ENCODE results near the gene TTBK1. TPM values are rescaled to one million over a fixed set of nuclear protein-coding genes. Genes with fewer than 3 reads are reported as not detected.

The TTBK1 gene
- total RNA-seq, 1 donor = under 0.01 TPM

DNA sequence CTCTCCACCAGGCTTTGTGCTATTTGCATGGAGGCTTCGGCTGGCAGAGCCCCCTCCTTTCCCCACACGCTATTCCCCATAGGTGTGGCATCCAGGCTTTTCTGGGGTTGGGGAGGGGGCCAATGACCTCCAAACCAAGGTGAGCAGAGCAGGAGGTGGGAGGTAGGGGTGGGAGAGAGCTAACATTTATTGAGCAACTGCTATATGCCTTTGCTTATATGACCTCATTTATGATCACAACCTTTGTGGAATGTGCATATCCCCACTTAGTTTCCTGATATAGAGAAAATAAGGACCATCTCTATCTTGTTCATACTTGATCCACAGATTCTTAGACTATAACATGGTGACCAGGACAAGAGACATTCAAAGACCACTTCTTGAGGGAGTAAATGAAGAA, 37.0 kb downstream of the TTBK1 start:
- Histone ChIP-seq H3K27me3 (ENCODE audit: insufficient read depth, low read length) (peaks cover 16% of the 10 kb centered on the region), H3K4me3 (ENCODE audit: low read length) (no peak overlapping the region), H3K4me1 (ENCODE audit: insufficient read depth, low read length) (peaks cover 14% of the 10 kb centered on the region), H3K9me3 (ENCODE audit: low read depth, low read length) (no peaks in the 10 kb centered on the region)

DNA sequence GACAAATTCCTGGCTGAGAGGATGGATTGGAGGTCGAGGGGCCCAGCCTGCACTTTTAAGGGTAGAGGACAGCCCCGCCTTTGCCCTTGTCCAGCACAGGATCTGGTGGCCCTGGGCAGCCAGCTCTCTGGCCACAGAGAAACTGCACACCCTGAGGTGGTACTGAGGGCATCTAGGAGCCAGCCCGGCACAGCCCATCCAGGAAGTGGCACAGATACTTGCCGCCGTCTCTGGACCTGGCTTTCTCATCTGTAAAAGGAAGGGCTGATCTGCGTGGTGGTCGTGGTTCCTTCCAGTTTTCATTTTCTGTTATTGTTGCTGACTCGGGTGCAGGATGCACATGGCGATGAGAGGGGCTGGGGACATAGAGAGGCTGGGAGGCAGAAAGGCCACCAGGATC, 38.8 kb downstream of the TTBK1 start:
- peaks cover 7% of the 10 kb centered on the region for H3K27me3 ChIP-seq (ENCODE audit: insufficient read depth, low read length)
- H3K4me3 ChIP-seq (ENCODE audit: low read length) = no peak overlapping the region
- no peaks in the 10 kb centered on the region for H3K9me3 ChIP-seq (ENCODE audit: low read depth, low read length)
- H3K4me1 ChIP-seq (ENCODE audit: insufficient read depth, low read length) = no peaks in the 10 kb centered on the region

DNA sequence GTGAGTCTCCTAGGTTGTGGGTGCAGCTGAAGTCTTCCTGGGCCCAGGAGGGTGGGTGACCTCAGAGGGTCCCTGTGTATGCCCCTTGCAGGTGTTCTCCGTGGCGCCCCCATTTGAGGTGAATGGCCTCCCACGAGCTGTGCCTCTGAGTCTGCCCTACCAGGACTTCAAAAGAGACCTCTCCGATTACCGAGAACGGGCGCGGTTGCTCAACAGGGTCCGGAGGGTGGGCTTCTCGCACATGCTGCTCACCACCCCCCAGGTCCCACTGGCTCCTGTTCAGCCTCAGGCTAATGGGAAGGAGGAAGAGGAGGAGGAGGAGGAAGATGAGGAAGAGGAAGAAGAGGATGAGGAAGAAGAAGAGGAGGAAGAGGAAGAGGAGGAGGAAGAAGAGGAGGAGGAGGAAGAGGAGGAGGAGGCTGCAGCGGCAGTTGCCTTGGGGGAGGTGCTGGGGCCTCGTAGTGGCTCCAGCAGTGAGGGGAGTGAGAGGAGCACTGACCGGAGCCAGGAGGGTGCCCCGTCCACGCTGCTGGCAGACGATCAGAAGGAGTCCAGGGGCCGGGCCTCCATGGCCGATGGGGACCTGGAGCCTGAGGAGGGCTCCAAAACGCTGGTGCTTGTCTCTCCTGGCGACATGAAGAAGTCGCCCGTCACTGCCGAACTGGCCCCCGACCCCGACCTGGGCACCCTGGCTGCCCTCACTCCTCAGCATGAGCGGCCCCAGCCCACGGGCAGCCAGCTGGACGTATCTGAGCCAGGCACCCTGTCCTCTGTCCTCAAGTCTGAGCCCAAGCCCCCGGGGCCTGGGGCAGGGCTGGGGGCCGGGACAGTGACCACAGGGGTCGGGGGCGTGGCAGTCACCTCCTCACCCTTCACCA, 39.6 kb downstream of the TTBK1 start:
- H3K4me3 ChIP-seq (ENCODE audit: low read length) = no peak overlapping the region
- H3K9me3 ChIP-seq (ENCODE audit: low read depth, low read length) = no peaks in the 10 kb centered on the region
- peaks cover 5% of the 10 kb centered on the region for H3K27me3 ChIP-seq (ENCODE audit: insufficient read depth, low read length)
- H3K4me1 ChIP-seq (ENCODE audit: insufficient read depth, low read length) = no peaks in the 10 kb centered on the region

DNA sequence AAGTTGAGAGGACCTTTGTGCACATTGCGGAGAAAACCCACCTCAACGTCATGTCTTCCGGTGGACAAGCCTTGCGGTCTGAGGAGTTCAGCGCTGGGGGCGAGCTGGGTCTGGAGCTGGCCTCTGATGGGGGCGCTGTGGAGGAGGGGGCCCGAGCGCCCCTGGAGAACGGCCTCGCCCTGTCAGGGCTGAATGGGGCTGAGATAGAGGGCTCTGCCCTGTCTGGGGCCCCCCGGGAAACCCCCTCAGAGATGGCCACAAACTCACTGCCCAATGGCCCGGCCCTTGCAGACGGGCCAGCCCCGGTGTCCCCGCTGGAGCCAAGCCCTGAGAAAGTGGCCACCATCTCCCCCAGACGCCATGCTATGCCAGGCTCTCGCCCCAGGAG, 40.2 kb downstream of the TTBK1 start:
- H3K27me3 ChIP-seq (ENCODE audit: insufficient read depth, low read length) = peaks cover 5% of the 10 kb centered on the region

DNA sequence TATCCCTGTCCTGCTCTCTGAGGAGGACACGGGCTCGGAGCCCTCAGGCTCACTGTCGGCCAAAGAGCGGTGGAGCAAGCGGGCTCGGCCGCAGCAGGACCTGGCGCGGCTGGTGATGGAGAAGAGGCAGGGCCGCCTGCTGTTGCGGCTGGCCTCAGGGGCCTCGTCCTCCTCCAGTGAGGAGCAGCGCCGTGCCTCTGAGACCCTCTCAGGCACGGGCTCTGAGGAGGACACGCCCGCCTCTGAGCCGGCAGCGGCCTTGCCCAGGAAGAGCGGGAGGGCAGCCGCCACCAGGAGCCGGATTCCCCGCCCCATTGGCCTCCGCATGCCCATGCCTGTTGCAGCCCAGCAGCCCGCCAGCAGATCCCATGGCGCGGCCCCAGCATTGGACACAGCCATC, 40.6 kb downstream of the TTBK1 start:
- Histone ChIP-seq H3K4me3 (ENCODE audit: low read length) (no peak overlapping the region), H3K27me3 (ENCODE audit: insufficient read depth, low read length) (peaks cover 5% of the 10 kb centered on the region), H3K4me1 (ENCODE audit: insufficient read depth, low read length) (no peaks in the 10 kb centered on the region), H3K9me3 (ENCODE audit: low read depth, low read length) (no peaks in the 10 kb centered on the region)

More for the DNA sequence above, 40.2 kb downstream of the TTBK1 start:
- Histone ChIP-seq H3K4me3 (ENCODE audit: low read length) (no peak overlapping the region), H3K9me3 (ENCODE audit: low read depth, low read length) (no peaks in the 10 kb centered on the region), H3K4me1 (ENCODE audit: insufficient read depth, low read length) (no peaks in the 10 kb centered on the region)

DNA sequence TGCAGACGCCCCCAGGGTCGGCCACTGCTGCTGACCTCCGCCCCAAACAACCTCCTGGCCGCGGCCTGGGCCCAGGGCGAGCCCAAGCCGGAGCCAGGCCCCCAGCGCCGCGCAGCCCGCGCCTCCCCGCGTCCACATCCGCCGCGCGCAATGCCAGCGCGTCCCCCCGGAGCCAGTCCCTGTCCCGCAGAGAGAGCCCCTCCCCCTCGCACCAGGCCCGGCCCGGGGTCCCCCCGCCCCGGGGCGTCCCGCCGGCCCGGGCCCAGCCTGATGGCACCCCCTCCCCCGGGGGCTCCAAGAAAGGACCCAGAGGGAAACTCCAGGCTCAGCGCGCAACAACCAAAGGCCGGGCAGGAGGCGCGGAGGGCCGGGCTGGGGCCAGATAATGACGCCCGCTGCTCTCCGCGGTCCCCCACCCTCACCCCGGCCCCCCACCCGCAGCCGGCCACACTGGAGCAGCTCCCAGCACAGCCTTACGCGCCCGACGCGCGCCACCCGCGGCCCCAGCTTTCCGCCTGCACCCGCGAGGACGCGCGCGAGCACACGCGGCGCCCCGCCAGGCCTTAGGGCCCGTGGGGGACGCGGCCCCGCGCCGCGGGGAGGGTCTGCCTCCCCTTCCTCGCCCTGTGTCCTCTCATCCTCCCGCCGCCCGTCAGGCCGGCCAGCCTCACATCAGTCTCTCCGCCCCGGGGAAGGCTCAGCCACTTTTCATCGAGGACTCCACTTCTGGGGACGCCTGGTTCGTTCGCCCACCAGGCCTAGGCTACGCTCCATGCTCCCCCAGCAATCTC, 41.9 kb downstream of the TTBK1 start:
- Histone ChIP-seq H3K4me3 (ENCODE audit: low read length) (no peak overlapping the region), H3K27me3 (ENCODE audit: insufficient read depth, low read length) (peaks cover 5% of the 10 kb centered on the region), H3K9me3 (ENCODE audit: low read depth, low read length) (no peaks in the 10 kb centered on the region), H3K4me1 (ENCODE audit: insufficient read depth, low read length) (no peaks in the 10 kb centered on the region)

DNA sequence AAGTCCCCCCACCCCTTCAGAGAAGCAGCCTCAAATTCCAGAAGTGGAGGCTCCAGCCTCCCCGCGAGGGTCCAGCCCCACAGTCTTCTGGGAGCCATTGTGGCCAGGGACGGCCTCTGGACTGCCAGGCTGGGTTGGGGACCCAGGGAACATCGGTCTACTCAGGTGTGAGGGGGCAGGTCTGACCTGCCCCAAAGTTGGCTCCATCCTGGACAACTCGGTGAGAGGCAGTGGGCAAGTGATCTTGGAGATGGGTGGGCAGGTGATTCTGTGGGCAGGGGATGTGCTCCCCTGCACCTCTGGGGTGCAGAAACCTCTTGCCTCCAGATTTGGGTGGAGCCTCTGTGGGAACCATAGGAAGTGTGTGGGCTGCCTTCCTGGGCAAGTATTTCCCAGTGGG, 42.6 kb downstream of the TTBK1 start:
- Histone ChIP-seq H3K4me1 (ENCODE audit: insufficient read depth, low read length) (no peaks in the 10 kb centered on the region), H3K4me3 (ENCODE audit: low read length) (no peak overlapping the region), H3K9me3 (ENCODE audit: low read depth, low read length) (no peaks in the 10 kb centered on the region), H3K27me3 (ENCODE audit: insufficient read depth, low read length) (peaks cover 5% of the 10 kb centered on the region)

DNA sequence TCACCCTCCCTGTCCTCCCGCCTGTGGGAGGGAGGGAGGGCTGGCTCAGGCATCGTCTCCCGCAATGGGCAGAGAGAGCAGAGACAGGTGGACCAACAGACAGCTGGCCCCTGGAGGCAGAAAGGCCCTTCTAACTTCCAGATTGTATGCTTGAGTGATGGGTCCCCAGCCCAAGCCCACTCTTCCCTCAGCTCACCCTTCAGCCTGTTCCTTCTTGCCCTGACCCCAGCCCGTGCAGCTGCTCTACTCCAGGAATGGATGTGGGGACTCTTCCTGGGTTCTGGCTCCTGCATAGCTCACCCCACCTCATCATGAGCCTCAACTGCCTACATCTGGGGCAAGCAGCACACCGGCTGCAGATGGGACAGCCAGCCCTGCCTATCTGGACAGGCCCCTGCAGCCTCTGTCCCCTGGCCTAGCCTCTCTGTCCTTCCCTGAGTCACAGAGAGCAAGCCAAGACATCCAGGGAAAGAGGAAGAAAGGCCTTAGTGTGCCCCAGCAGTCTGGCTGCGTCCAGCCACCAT, 43.2 kb downstream of the TTBK1 start:
- Histone ChIP-seq H3K27me3 (ENCODE audit: insufficient read depth, low read length) (peaks cover 5% of the 10 kb centered on the region), H3K4me3 (ENCODE audit: low read length) (no peak overlapping the region), H3K9me3 (ENCODE audit: low read depth, low read length) (no peaks in the 10 kb centered on the region), H3K4me1 (ENCODE audit: insufficient read depth, low read length) (no peaks in the 10 kb centered on the region)

DNA sequence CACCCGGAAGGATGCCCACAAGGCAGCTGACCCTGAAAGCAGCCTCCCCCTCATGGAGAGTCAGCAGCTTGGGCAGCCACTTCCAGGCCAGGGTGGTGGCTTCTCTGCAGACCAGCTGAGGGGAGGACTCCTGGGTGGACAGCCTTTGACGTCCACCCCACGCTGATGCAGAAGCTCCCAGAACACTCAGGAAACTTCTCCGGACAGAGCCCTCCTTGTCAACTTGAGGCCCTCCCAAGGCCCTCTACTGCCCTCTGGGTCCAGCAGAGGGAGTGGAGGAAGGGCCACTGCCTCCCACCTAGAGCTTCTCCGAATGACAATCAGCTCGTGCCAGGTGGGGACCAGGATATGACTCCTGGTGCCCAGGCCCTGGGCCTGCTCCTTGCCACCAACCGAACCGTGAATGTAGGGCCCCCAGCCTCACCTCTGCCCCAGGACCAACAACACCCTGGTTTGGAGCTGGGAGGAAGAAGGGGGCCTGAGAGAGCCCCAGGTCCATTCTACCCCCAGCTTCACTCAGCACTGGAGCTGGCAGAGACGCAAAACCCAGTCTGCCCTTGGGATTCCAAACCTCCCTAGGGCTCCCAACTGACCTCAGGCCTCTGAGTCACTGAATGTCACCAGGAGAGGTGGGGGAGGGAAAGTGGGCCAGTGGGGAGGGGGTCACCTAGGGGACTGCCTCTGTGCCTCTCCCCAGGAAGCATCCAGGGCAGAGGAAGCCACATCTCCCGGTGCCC, 43.9 kb downstream of the TTBK1 start:
- Histone ChIP-seq H3K9me3 (ENCODE audit: low read depth, low read length) (no peaks in the 10 kb centered on the region), H3K4me3 (ENCODE audit: low read length) (no peak overlapping the region), H3K27me3 (ENCODE audit: insufficient read depth, low read length) (peaks cover 5% of the 10 kb centered on the region), H3K4me1 (ENCODE audit: insufficient read depth, low read length) (no peaks in the 10 kb centered on the region)

DNA sequence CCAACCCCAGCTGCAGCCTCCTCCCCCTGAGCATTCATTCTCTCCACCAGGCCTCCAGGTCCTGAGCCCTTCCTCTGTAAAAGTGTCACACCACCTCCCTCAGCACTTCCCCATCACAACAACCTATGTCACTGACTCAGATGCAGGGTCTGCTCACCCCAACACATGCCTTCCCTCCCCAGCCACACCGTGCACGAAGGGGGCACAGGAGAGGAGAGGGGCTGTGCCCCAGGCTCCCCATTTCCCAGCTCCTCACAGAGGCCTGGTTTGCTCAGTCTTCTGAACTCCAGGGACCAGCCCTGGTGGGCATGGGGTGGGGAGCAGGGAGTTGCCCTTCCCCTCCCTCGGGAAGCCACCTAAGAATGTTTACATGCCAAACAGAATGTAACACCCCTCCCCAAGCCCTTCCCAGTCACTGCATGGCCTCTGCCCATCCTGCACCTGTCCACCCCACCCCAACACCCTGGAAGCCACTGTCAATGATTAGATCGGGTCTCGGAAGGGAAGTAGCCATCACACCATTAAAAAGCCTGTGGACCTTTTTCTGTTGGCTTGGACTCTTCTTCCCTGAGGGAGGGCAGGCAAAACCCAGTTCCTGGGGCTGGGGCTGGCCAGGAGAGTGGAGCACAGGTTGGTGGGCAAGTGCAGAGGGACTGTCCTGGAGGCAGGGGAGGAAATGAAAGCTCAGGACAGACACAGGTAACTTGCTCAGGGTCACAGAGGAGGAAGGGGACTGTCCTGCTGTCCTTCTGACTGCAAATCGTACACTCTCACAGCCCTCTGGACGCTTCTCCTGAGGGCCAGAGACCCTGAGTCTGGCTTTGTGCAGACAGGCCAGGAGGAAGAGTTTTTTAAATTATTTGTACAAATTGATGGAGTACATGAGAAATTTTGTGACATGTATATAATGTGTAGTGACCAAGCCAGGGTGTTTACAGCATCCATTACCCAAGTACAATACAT, 44.7 kb downstream of the TTBK1 start:
- no peaks in the 10 kb centered on the region for H3K4me1 ChIP-seq (ENCODE audit: insufficient read depth, low read length)
- no peak overlapping the region for H3K4me3 ChIP-seq (ENCODE audit: low read length)
- H3K9me3 ChIP-seq (ENCODE audit: low read depth, low read length) = no peaks in the 10 kb centered on the region
- H3K27me3 ChIP-seq (ENCODE audit: insufficient read depth, low read length) = peaks cover 5% of the 10 kb centered on the region

DNA sequence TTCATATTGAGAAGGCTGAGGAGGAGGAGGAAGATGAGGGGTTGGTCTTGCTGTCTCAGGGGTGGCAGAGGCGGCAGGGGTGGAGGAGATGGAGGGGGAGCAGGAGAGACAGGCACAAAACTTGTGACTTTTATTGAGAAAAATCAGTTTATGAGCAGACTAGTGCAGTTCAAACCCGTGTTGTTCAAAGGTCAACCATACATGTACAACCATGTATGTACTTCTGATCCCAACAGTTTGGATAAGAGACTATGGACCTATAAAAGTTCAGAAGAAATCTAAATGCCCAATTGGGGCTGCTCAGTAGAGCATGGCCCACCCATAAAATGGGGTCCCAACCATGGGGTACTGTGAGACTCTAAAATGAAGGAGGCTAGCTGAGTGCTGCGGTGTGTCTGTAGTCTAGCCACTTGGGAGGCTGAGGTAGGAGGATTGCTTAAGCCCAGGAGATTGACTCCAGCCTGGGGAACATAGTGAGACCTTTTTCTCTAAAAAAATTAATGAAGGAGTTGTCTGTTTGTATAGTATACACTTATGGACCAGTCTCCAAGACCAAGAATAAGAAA, 47.1 kb downstream of the TTBK1 start:
- Histone ChIP-seq H3K4me3 (ENCODE audit: low read length) (no peak overlapping the region), H3K9me3 (ENCODE audit: low read depth, low read length) (no peaks in the 10 kb centered on the region), H3K27me3 (ENCODE audit: insufficient read depth, low read length) (peaks cover 5% of the 10 kb centered on the region), H3K4me1 (ENCODE audit: insufficient read depth, low read length) (no peaks in the 10 kb centered on the region)

DNA sequence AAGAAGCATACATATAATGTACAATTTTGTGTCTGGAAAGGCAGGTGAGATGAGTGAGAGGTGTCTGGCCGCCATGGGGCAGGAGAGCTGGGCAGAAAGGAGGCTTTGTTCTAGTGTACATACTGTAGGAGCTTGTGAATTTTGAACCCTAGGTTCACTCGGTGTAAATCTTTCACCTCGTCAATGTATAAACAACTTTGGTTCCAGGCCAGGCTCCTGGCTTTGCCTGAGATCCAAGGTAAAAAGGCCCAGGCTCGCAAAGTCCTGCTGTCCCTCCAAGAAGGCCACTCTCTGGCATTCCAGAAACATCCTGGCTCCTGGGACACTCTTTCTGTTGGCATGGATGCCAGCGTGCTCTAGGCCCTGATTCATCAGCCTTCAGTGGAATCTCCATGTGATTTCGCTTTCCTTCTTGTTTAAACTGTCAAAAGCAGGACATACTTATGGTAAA, 47.6 kb downstream of the TTBK1 start:
- Histone ChIP-seq H3K4me3 (ENCODE audit: low read length) (no peak overlapping the region), H3K4me1 (ENCODE audit: insufficient read depth, low read length) (no peaks in the 10 kb centered on the region)

DNA sequence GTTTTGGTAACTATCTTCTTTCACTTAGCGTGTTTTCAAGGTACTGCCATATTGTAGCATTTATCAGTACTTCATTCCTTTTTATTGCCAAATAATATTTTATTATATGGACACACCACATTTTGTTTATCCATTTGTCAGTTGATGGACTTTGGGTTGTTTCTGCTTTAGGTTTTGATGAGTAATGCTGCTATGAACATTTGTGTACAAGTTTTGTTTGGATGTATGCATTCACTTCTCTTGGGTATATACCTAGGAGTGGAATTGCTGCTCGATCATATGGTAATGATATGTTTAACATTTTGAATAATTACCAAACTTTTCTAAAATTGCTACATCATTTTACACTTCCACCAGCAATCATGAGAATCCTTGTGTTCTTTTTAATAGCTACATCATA, 48.4 kb downstream of the TTBK1 start:
- Histone ChIP-seq H3K9me3 (ENCODE audit: low read depth, low read length) (no peaks in the 10 kb centered on the region), H3K27me3 (ENCODE audit: insufficient read depth, low read length) (no peaks in the 10 kb centered on the region), H3K4me3 (ENCODE audit: low read length) (no peak overlapping the region), H3K4me1 (ENCODE audit: insufficient read depth, low read length) (no peaks in the 10 kb centered on the region)

More for the DNA sequence above, 47.6 kb downstream of the TTBK1 start:
- Histone ChIP-seq H3K27me3 (ENCODE audit: insufficient read depth, low read length) (no peaks in the 10 kb centered on the region), H3K9me3 (ENCODE audit: low read depth, low read length) (no peaks in the 10 kb centered on the region)

DNA sequence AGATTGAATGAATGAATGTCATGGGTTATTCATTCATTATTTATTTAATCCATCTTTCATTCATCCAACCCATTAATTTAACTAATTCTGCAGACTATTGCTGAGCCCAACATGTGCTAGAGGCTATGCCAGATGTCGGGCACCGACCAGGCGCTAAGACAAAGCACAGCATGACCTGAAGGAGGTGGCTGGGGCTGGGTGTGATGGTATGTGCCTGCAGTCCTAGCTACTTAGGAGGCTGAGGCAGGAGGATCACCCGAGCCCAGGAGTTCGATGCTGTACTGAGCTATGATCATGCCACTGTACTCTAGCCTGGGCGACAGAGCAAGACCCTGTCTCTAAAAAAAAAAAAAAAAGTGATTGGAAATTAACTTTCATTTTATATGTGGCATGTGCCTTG, 49.1 kb downstream of the TTBK1 start:
- no peak overlapping the region for H3K4me3 ChIP-seq (ENCODE audit: low read length)
- H3K4me1 ChIP-seq (ENCODE audit: insufficient read depth, low read length) = no peaks in the 10 kb centered on the region
- H3K27me3 ChIP-seq (ENCODE audit: insufficient read depth, low read length) = no peaks in the 10 kb centered on the region
- H3K9me3 ChIP-seq (ENCODE audit: low read depth, low read length) = no peaks in the 10 kb centered on the region
